GM12872 (cell line): ENCODE results near the gene VPS18.

Experiments
- CTCF ChIP-seq: IDR thresholded peaks from 3 replicates; pipeline ENCODE4 v1.5.1; 2011; ENCODE audit warnings: low read depth, mild to moderate bottlenecking, low read length, moderate library complexity; ENCODE audit not compliant: insufficient read depth

The VPS18 gene

GRCh38 chr15:40899536-40900207, 5.4 kb downstream of the VPS18 start:
- TF ChIP-seq CTCF, result no peak

- no peak for TF ChIP-seq CTCF
Measured at GRCh38 chr15:40900256-40901052, 6.2 kb downstream of the VPS18 start.

GRCh38 chr15:40901053-40901443, 6.8 kb downstream of the VPS18 start:
- TF ChIP-seq CTCF, result no peak

GRCh38 chr15:40902605-40903561, 8.6 kb downstream of the VPS18 start:
- TF ChIP-seq CTCF, result no peak

- no peak for TF ChIP-seq CTCF
Measured at GRCh38 chr15:40904552-40905201, 10.4 kb downstream of the VPS18 start.

- peak; percentile 88 for TF ChIP-seq CTCF
Measured at GRCh38 chr15:40906091-40906990, 12.1 kb downstream of the VPS18 start.
